NCI-H2171 treated with DMSO at 0.1 percent for 48 hours (cell line): Measurements from ENCODE around the gene BSPRY.
"Not testable (repeated sequence)": the region's sequence is repeated elsewhere in the genome, so short reads cannot be mapped to it uniquely, and the experiment has no call there.

Experiments
- DNase-seq: peaks from one replicate; lab custom pipeline; 2025; lab: John Stamatoyannopoulos, UW

The BSPRY gene

DNA sequence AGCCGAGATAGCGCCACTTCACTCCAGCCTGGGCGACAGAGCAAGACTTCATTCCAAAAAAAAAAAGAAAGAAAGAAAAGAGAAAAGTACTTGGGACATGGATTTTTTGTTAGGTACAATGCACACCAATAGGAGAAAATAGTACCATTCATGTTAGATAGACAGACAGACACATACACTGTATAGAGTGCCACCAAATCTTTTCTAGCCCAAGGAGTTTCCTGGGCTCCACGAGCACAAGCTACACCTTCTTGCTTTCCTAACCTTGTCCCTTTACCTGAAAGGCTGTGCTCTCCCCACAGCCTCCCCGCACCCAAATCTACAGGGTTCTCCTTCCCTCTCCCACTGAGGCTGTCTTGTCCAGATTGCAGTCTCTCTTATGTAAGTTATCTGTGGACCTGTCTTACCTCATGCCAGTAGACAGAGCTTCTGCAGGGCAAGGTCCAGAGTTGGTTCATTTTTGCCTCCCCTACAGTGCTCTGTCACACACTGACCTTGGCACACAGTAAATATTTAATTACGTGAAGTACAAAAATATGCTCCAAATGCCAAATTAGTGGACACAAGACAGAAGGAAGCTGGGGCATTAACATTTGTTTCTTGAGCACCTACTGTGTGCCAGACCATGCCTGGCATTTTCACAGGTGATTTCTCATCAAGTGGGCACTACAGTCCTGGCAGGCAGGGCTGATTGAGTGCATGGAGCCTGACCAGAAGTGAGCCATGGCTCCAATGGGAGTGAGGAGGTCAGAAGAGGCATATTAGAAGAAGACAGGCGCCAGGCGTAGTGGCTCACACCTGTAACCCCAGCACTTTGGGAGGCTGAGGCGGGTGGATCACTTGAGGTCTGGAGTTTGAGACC is 45.9 kb downstream of the BSPRY start:
- no peak for DNase-seq

DNA sequence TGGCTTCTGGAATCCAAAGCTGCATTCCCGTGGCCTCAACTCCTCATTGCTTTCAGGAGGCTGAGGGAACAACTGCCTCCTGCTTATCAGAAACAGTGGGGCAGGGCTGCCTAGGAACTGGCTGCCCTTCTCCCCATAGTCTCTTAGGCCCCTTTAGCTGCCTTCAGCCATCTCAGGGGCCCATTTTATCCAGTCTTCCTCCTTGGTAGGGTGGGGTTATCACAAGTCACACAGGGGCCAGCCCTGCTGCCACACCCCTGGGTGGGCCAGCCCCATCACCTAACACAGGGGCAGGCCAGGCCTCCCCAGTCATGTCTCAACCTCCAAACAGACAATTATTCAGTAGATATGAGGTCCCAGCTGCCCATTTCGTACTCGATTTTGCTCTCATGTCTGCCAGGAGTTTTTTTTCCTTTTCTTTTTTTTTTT is 47.9 kb downstream of the BSPRY start:
- no peak for DNase-seq

DNA sequence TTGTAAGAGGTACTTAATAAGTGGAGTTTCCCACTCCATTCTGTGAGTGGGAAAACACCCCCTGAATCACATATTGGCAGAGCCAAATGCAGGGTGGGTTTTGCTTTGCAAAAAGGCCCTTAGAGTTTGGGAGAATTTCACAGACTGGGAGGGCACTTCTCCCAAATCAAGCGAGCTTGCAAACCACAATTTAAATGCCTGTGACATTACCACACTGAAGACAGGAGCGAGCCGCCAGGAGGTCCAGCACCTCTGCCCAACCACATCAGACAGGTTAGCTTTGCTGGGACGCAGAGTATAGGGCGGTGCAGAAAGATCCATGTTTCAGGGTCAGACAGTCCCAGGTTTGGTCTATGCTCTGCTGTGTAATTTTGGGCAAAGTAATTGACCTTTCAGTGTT is 49.5 kb downstream of the BSPRY start:
- no peak for DNase-seq

DNA sequence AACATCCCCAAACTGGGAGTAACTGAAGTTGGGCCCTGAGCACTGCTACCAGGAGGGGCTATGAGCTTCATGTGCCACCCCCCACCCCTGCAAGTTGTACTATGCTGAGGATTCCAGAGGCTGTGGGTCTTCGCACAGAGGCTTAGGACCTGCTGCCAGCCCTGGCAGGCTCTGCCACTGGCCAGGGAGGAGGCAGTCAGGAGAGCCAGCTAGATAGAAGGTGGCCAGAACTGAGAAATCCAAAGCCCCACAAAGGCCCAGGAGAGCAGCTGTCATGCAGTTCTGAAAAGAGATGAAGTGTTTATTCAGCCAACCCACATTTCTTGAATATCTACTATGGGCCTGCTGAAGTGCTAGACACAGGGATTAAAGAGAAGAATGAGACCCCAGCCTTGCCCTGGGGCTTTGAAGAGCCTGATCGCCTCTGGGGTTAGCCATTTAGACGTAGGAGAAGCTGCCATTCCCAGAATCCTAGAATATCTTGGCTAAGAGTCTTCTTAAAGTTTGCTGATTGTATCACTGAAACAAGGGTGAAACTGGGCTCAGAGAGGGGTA is 50.4 kb downstream of the BSPRY start:
- DNase-seq: no peak

DNA sequence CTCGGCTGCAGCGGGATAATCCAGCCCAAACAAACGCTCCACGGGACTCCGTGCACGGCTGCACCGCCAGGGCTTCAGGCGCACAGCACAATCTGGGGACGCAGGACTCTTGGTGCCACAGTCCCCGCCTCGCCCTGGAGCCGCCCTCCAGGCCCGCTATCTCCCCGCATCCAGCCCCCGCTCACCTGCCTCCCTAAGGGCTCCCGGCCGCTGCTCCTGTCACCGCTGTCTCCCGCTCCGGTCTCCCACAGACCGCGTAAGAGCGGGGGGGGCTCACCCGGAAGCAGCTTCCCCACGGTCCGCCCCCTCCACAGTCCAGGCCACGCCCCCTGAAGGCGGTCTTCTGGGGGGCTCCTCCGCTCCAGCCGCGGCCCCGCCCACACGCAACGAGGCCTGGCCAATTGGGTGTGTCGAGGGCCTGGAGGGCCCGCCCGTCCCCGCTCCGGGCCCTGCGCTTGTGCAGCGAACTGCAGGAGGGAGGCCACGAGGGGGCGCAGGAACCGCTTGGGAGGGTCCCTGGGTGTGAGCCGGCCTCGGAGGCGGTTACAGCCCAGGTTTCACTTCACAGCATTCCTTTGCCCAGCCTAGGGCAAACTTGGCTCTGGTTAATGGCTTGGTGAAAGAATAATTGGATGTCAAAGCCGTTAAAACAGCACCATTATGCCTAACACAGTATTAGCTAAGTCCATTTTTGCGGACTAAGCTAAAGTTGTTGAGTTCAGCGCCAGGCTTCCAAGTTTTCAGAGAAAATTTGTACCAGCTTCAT is 51.9 kb downstream of the BSPRY start, which contains the start of gene ALAD:
Gene ALAD, minus strand, starts transcription at position 258 of the 766 bp plus-strand sequence. CDS start 7,725 bp downstream, outside the sequence.
- peak; percentile 97 for DNase-seq

DNA sequence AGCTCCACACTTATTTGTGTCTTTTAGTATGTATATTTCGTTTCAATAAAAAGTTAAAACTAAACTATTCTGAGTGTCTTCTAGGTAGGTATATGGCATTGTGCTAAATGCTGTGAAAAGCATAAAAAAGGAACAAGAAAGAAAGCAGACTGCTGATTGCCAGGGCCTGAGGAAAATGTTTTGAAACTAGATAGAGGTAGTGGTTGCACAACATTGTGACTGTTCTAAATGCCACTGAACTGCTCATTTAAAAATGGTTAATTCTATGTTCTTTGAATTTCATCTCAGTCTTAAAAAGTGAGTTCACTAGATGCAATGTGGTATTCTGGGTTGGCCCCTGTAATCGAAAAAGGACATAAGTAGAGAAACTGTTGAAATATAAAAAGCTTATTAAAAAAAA is 54.3 kb downstream of the BSPRY start:
- DNase-seq: no peak

DNA sequence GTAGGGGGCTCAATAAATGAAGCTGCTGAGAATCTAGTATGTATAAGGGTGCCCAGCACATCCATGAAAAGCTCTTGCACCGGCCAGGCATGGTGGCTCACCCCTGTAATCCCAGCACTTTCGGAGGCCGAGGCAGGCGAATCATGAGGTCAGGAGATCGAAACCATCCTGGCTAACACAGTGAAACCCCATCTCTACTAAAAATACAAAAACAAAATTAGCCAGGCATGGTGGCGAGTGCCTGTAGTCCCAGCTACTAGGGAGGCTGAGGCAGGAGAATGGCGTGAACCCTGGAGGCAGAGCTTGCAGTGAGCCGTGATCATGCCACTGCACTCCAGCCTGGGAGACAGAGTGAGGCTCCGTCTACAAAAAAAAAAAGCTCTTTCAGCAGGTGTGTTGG is 57.0 kb downstream of the BSPRY start:
- not testable (repeated sequence) for DNase-seq

DNA sequence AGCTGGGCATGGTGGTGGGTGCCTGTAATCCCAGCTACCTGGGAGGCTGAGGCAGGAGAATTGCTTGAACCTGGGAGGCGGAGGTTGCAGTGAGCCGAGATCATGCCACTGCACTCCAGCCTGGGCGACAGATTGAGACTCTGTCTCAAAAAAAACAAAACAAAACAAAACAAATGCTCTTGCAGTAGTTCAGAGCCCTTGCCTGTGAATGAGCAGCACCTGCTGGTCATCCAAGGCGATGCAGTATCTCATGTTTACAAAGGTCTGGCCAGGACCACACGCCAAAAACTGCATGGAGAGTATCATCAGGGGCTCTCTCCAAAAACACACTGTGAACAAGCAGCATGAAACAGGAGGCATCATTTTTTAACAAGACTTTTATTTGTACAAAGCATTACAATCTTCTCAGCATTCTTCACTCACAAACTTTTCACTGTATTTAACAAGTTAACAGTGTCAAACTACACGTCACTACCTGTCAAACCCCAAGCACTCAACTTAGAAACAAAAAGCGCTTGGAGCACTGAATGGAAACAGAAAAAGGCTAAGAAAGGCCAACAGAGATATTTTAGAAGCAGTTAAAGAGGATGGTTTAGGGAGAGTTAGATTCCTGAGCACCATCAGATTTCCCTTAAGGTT is 57.7 kb downstream of the BSPRY start:
- peak; percentile 85 for DNase-seq

DNA sequence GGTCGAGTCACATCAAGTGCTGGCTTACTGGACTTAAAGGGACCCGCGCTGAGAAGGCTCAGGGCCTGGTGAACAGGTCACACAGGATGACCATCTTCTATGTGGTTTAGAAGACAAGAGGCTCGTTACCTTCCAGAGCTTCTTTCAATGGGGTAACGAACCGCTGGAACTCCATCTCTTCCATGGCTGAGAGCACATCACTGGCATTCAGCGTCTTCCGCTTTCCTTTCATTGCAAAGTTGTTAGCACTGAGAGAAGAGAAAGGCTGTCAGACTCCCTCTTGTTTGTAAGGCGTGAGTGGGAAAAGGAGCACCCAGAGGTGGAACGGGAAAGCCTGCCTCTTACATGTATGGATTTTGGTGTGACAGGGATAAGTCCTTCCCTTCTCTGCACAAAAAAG is 60.1 kb downstream of the BSPRY start:
- no peak for DNase-seq

DNA sequence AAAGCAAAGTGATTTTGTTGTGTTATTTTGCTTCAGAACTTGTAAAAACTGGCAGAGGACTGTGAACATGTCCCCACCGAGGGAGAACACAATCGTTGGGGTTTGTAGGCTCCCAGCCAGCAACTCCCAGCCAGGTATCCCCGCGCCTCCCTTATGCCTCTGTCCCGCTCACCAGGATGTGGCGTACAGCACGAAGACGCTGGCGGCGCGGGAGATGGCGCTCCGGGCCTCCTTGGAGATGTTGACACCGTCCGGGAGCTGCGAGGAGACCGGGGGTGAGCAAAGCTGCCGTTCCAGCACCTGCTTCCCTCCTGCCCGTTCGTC is 60.5 kb downstream of the BSPRY start:
- DNase-seq: no peak

DNA sequence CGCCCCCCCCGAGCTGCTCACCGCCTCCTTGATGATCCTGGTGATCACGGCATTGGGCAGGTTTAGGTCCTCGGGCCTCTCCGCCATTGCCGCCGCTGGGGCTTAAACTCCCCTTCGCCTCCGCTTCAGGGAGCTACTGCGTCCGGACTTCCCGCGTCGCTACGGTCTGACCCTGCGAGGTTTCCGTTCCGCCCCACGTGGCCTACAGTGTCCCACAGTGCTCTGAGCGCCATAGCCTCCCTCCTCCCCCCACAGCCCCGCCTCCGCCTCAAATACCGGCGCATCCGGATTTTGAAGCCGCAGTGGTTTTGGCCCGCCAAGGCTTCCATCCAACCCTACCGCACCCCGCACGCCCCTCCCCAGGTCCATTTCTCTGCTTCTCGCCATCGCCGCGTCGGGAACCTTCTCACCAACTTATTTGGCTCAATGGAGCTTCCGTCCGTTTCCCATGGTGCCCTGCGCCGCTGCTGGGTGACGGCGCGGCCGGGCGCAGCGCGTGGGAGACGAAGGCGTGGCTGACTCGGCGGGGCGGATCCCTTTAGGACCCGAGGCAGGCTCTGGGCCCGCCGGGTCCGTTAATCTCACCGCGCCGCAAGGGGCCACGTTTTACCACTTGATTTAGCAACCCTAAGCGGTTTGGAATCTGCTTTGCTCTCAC is 61.0 kb downstream of the BSPRY start, which contains the start of the genes C9orf43 and POLE3:
Gene C9orf43, plus strand, starts transcription at position 541 of the 658 bp plus-strand sequence. CDS start 2,747 bp downstream, outside the sequence.
Gene POLE3, minus strand, starts transcription at position 469 of the 658 bp plus-strand sequence. Its CDS starts 382 bp downstream, at position 87.
- DNase-seq: peak; percentile 98

DNA sequence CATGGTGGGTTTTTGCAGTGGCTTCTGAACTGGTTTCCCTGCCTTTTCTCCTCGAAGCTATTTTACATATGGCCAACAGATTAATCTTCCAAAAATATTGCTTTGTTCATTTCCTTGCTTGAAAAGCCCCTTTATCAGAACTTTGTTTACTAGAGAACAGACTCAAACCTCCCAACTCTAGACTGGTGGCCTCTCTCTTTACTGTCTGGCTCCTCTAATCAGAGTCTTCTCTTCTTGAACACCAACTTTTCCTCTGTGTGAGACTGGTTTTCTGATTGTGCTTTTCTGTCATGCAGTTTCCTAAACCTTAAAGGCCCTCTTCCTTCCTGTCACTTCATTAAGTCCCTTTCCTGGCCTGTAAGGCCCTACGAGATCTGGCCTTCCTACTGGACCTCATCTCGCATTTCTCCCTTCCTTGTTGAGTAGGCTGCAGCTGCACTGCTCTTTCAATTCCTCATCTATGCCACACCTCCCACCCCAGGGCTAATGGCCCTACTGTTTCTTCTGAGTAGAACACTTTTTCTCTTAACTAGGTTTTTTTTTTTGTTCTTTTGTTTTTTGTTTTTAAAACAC is 66.9 kb downstream of the BSPRY start:
- DNase-seq: no peak

DNA sequence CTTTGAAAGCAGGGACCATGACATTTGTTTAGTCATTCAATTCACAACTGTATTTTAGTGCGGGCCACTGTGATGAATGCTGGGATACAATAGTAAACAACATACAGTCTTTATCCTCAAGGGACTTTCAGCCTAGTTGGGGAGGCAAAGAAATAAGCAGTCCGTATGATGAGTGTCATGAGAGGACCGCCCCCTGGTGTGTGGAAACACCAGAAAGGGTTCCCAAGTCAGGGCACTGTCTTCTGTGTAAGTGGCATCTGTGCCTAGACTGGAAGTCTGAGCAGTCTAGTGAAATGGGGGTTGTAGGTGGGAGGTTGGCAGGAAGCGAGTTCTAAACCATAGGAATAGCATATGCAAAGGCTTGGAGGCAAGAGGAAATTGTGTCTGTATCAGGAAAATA is 68.0 kb downstream of the BSPRY start:
- DNase-seq: no peak
